CD8-positive, alpha-beta memory T cell (primary cell): ENCODE measurements around the gene HDAC1. TPM values are rescaled to one million over a fixed set of nuclear protein-coding genes. Genes with fewer than 3 reads are reported as not detected.
A peak's percentile ranks its signal among the peaks of the same experiment; 100 is the strongest.
"Not testable (repeated sequence)": the region's sequence is repeated elsewhere in the genome, so short reads cannot be mapped to it uniquely, and the experiment has no call there.

Experiments used
- CTCF ChIA-PET: fragments of 350-600 bp; sonication (Branson Sonifier 250); formaldehyde crosslinking; loops from one replicate; lab custom pipeline; 2021; ENCODE audit warnings: antibody characterized with exemption; lab: Charles Lee
- POLR2A ChIA-PET: fragments of 350-600 bp; sonication (Branson Sonifier 250); formaldehyde crosslinking; loops from one replicate; lab custom pipeline; 2021; ENCODE audit warnings: antibody characterized with exemption; lab: Charles Lee
- DNase-seq, 5 donors: peaks; one replicate each; pipeline versions ENCODE4 v3.0.0 to v3.0.0-alpha.2; 2020 to 2022; ENCODE audit warnings: mixed read lengths in 1 of 5
- H3K27ac ChIP-seq: one replicate; pipeline ENCODE4 v1.7.0; 2013; ENCODE audit warnings: low read depth, mild to moderate bottlenecking, low read length, moderate library complexity
- H3K27me3 ChIP-seq: 2 replicates; pipeline ENCODE4 v1.7.0; 2013; ENCODE audit warnings: low read length, mild to moderate bottlenecking; ENCODE audit not compliant: insufficient read depth, poor library complexity, severe bottlenecking
- H3K36me3 ChIP-seq: 2 replicates; pipeline ENCODE4 v1.7.0; 2013; ENCODE audit warnings: mild to moderate bottlenecking, low read length, moderate library complexity; ENCODE audit not compliant: insufficient read depth
- H3K4me1 ChIP-seq: 2 replicates; pipeline ENCODE4 v1.7.0; 2013; ENCODE audit warnings: mild to moderate bottlenecking, low read length, moderate library complexity; ENCODE audit not compliant: insufficient read depth
- H3K4me3 ChIP-seq: 2 replicates; pipeline ENCODE4 v1.7.0; 2013; ENCODE audit warnings: mild to moderate bottlenecking, low read length
- H3K9me3 ChIP-seq: 2 replicates; pipeline ENCODE4 v1.7.0; 2013; ENCODE audit warnings: mild to moderate bottlenecking, low read length
- H3K27ac Mint-ChIP-seq, 8 donors: one replicate each; pipeline ENCODE4 v1.8.0; 2020 to 2021; ENCODE audit warnings: mixed read lengths in 8 of 8, mild to moderate bottlenecking in 6 of 8, inconsistent platforms in 3 of 8, moderate library complexity in 3 of 8
- H3K27me3 Mint-ChIP-seq, 2 donors: one replicate each; pipeline ENCODE4 v1.8.0; 2020 to 2021; ENCODE audit warnings: mixed read lengths in 2 of 2, mild to moderate bottlenecking in 1 of 2, moderate library complexity in 1 of 2
- H3K36me3 Mint-ChIP-seq, 3 donors: one replicate each; pipeline ENCODE4 v1.8.0; 2020 to 2021; ENCODE audit warnings: mixed read lengths in 3 of 3, inconsistent platforms in 1 of 3, mild to moderate bottlenecking in 1 of 3
- H3K4me1 Mint-ChIP-seq, 3 donors: one replicate each; pipeline ENCODE4 v1.8.0; 2020 to 2021; ENCODE audit warnings: mixed read lengths in 3 of 3, inconsistent platforms in 1 of 3, mild to moderate bottlenecking in 1 of 3
- H3K4me3 Mint-ChIP-seq, 7 donors: one replicate each; pipeline ENCODE4 v1.8.0; 2020 to 2021; ENCODE audit warnings: mixed read lengths in 7 of 7, mild to moderate bottlenecking in 6 of 7, moderate library complexity in 4 of 7, inconsistent platforms in 2 of 7
- H3K9me3 Mint-ChIP-seq, 5 donors: one replicate each; pipeline ENCODE4 v1.8.0; 2020 to 2022; ENCODE audit warnings: mixed read lengths in 5 of 5, mild to moderate bottlenecking in 3 of 5, moderate library complexity in 2 of 5, inconsistent platforms in 1 of 5
- polyA plus RNA-seq: library from polyadenylated mRNA; unstranded; fragments of 300-500 nt; fragmentation: Illumina TruSeq; gene quantifications from one replicate; pipeline ENCODE4 v1.2.3, GENCODE V29; 2021
- total RNA-seq, 2 experiments: library from RNA; stranded (reverse); gene quantifications; one replicate each; pipeline ENCODE4 v1.2.3, GENCODE V29; 2021

The HDAC1 gene
- total and polyA plus RNA-seq, 3 experiments from 2014 or later = 164 to 180 (median 172) TPM

DNA sequence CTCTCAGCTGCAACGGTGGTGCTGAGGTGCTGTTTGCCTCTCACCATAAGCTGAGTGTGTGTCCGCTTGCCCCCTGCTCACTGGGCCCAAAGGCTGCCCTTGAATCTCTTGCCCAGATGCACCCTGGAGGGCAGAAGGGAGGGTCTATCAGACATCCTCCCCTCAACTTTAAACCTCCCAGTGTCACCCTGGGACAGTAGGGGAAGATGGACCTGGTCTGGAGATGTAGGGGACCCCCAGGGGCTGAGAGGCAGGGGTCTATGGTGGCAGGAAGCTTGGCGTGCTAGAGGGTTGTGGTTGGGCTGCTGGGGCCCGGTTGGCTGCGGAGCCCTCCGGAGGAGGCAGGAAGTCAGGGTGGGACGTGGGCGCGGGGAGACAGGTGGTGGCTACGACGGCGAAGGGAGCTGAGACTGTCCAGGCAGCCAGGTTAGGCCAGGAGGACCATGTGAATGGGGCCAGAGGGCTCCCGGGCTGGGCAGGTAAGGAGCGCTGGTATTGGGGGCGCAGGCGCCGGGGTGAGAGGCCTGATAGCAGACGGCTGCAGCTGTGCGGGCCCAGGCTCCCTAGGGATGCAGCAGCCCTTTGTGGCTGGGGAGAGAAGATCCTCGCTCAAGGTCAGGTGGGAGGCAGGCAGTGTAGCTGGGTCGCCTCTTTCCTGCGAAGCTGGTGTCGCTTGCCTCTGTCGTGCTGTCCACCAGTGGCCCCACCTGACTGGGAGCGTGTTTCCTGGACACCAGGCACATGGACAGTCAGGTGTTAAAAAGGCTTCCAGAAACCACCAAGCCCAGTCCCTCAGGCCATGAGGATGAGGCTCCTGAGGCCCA is 40.8 kb upstream of the HDAC1 start, which contains the start of gene LCK:
Gene LCK (plus strand): TSS at position 373 of the 824 bp plus-strand sequence. CDS start 23,065 bp downstream, outside the sequence.
- peaks cover 0 to 4% of the 10 kb centered on the region in 2 donors for H3K27me3 Mint-ChIP-seq
- peak within 1 kb of the TSS; percentile 96 to 100 (median 99) for H3K27ac Mint-ChIP-seq
- ChIA-PET CTCF (interaction anchor here (0.8 to 13.4 kb wide), 8 partner anchors 13 to 112 kb away, joined by 3 to 181 read pairs (median 14); partner anchors contain the start of gene HDAC1), POLR2A (interaction anchor here (0.6 to 3.1 kb wide), 11 partner anchors 9 to 325 kb away, joined by 3 to 31 read pairs (median 5); partner anchors contain the start of genes HDAC1 and KPNA6)
- H3K27me3 ChIP-seq = no peaks in the 10 kb centered on the region
- peak in 4 of 5 donors; percentile 50 to 76 (median 70) for DNase-seq
- H3K27ac ChIP-seq = peak within 1 kb of the TSS; percentile 85
- H3K9me3 ChIP-seq = no peaks in the 10 kb centered on the region
- H3K4me1 Mint-ChIP-seq = peaks cover 52 to 69% (median 53%) of the 10 kb centered on the region in 3 donors
- peaks cover 53% of the 10 kb centered on the region for H3K4me1 ChIP-seq
- H3K36me3 Mint-ChIP-seq = peaks cover 9 to 45% (median 12%) of the 10 kb centered on the region in 3 donors
- peak within 1 kb of the TSS; percentile 92 to 100 (median 98) for H3K4me3 Mint-ChIP-seq
- no peaks in the 10 kb centered on the region for H3K9me3 Mint-ChIP-seq
- H3K36me3 ChIP-seq = no peaks in the 10 kb centered on the region
- H3K4me3 ChIP-seq = peak within 1 kb of the TSS; percentile 91

DNA sequence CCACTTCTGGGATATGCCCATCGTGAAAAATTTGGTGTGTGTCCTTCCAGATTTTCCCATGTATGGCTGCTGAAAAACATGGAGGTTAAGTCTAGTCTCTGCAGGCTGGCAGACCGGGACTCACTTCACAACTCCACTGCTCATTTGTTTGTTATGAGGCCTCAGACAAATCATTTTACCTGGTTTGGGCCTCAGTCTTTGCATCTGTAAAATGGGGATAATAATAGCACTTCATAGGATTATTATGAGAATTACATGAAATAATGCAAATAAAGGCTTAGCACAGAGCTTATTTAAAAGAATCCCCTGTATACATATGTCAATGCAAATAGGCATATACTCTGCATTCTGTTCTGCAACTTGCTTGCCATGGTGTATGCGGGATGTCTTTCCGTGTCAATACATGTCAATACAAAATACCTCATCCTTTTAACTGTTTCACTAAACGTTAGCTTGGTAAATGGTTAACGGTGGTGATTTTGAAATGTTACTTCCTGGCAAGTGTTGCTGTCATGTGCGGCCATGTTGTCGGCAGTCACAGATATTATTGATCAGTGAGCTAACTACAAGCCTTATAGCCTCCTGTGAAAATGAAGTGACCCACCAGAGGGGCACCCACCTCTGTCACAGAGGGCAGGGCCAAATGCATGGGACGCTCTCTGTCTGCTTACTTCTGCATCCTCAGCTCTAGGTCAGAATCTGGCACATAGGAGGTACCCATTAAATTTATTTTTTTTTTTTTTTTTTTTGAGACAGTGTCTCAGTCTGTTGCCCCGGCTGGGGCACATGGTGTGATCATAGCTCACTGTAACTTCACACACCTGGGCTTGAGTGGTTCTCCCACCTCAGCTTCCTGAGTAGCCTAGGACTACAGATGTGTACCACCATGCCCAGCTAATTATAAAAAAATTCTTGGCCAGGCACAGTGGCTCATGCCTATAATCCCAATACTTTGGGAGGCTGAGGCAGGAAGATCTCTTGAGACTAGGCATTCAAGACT is 36.5 kb upstream of the HDAC1 start:
- no peaks in the 10 kb centered on the region for H3K9me3 Mint-ChIP-seq
- ChIA-PET POLR2A (interaction anchor here (0.6 to 3.4 kb wide), 11 partner anchors 9 to 139 kb away, joined by 3 to 21 read pairs (median 4); partner anchors contain the start of gene BSDC1), CTCF (interaction anchor here (0.8 to 16.9 kb wide), 8 partner anchors 3 to 81 kb away, joined by 3 to 181 read pairs (median 6); partner anchors contain the start of genes FAM167B, LCK and MARCKSL1)
- Histone ChIP-seq H3K4me3 (peak overlapping the region; percentile 60), H3K27me3 (no peaks in the 10 kb centered on the region), H3K4me1 (peaks cover 47% of the 10 kb centered on the region), H3K9me3 (no peaks in the 10 kb centered on the region), H3K36me3 (no peaks in the 10 kb centered on the region), H3K27ac (no peak overlapping the region)
- H3K4me3 Mint-ChIP-seq = peak overlapping the region; percentile 88 to 100 (median 96)
- H3K36me3 Mint-ChIP-seq = peaks cover 9 to 66% (median 20%) of the 10 kb centered on the region in 3 donors
- peaks cover 0 to 2% of the 10 kb centered on the region in 2 donors for H3K27me3 Mint-ChIP-seq
- peaks cover 51 to 65% (median 56%) of the 10 kb centered on the region in 3 donors for H3K4me1 Mint-ChIP-seq
- peak in 1 of 5 donors; percentile 56 for DNase-seq
- peak overlapping the region; percentile 76 to 100 (median 92) for H3K27ac Mint-ChIP-seq

DNA sequence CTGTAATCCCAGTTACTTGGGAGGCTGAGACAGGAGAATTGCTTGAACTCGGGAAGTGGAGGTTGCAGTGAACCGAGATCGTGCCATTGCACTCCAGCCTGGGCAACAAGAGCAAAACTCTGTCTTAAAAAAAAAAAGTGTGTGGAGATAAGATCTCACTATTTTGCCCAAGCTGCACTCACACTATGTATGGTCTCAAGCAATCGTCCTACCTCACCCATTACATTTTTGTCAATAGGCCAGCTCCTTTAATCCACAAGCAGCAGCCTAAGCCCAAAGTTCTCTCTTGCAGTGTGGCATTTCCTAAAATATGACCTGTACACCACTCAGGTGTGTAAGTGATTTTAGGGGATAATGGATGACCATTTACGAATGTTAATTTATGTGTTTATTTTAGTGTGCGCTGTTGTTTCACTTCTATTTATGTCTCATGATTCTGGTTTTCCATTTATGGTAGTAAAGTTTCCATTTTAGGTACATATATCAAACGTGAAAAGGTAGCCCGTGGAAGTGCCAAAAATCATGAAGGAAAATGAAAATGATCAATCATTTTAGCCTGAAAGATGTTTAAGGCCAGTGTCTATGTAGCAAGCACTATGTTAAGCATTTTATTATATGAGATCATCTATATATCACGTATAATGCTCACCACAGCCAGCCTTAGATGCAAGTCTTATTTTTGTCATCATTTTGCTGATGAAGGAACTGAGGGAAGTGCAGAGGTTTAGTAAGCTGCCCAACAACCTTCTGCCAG is 35.2 kb upstream of the HDAC1 start:
- Mint-ChIP-seq H3K27me3 (peaks cover 0 to 2% of the 10 kb centered on the region in 2 donors), H3K27ac (peak overlapping the region; percentile 85 to 99 (median 95)), H3K4me1 (peaks cover 48 to 63% (median 56%) of the 10 kb centered on the region in 3 donors), H3K4me3 (peak overlapping the region; percentile 71 to 91 (median 84)), H3K36me3 (peaks cover 12 to 59% (median 23%) of the 10 kb centered on the region in 3 donors), H3K9me3 (no peaks in the 10 kb centered on the region)
- no peaks in the 10 kb centered on the region for H3K27me3 ChIP-seq
- no peaks in the 10 kb centered on the region for H3K9me3 ChIP-seq
- ChIA-PET CTCF (interaction anchor here (0.9 to 16.9 kb wide), 5 partner anchors 4 to 41 kb away, joined by 3 to 181 read pairs (median 8); partner anchors contain the start of genes FAM167B and LCK), POLR2A (interaction anchor here (1.0 to 1.3 kb wide), 2 partner anchors 14 to 35 kb away, joined by 3 to 4 read pairs; no protein-coding TSS in a partner anchor)
- DNase-seq = peak in 1 of 5 donors; percentile 47
- H3K4me3 ChIP-seq = peak overlapping the region; percentile 48
- peaks cover 46% of the 10 kb centered on the region for H3K4me1 ChIP-seq
- H3K36me3 ChIP-seq = no peaks in the 10 kb centered on the region
- H3K27ac ChIP-seq = peak overlapping the region; percentile 28

DNA sequence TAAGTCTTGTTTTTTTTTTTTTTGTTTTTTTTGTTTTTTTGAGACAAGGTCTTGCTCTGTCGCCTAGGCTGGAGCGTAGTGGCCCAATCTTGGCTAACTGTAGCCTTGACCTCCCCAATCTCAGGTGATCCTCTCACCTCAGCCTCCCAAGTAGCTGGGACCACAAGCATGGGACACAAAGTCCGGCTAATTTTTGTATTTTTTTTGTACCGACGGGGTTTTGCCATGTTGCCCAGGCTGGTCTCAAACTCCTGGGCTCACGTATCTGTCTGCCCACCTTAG is 34.7 kb upstream of the HDAC1 start:
- H3K4me1 Mint-ChIP-seq = peaks cover 48 to 63% (median 60%) of the 10 kb centered on the region in 3 donors
- ChIA-PET CTCF (interaction anchor here (0.9 to 16.9 kb wide), 3 partner anchors 5 to 16 kb away, joined by 3 to 181 read pairs (median 181); partner anchors contain the start of genes FAM167B and LCK), POLR2A (interaction anchor here (1.3 kb wide), 1 partner anchor 34 kb away, joined by 4 read pairs; no protein-coding TSS in a partner anchor)
- Histone ChIP-seq H3K4me3 (peak overlapping the region; percentile 48), H3K27me3 (no peaks in the 10 kb centered on the region), H3K36me3 (no peaks in the 10 kb centered on the region), H3K9me3 (no peaks in the 10 kb centered on the region), H3K27ac (no peak overlapping the region), H3K4me1 (peaks cover 46% of the 10 kb centered on the region)
- H3K9me3 Mint-ChIP-seq = no peaks in the 10 kb centered on the region
- H3K4me3 Mint-ChIP-seq = peak overlapping the region; percentile 71 to 91 (median 84)
- H3K27ac Mint-ChIP-seq = peak overlapping the region; percentile 85 to 99 (median 95)
- DNase-seq = no peak
- H3K36me3 Mint-ChIP-seq = peaks cover 12 to 54% (median 20%) of the 10 kb centered on the region in 3 donors
- no peaks in the 10 kb centered on the region for H3K27me3 Mint-ChIP-seq

DNA sequence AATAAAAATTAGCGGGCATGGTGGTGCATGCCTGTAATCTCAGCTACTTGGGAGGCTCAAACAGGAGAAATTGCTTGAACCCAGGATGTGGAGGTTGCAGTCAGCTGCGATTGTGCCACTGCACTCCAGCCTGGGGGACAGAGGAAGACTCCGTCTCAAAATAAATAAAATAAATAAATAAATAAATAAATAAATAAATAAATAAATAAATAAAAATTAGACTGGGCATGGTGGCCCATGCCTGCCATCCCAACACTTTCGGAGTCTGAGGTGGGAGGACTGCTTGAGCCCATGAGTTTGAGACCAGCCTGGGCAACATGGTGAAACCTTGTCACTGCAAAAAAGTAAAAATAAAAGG is 28.7 kb upstream of the HDAC1 start:
- H3K4me3 ChIP-seq, DNase-seq, H3K27me3 ChIP-seq, H3K27me3 Mint-ChIP-seq, H3K9me3 Mint-ChIP-seq, H3K36me3 ChIP-seq, H3K27ac ChIP-seq, H3K9me3 ChIP-seq: not testable (repeated sequence)
- H3K4me3 Mint-ChIP-seq = peak overlapping the region in 4 of 7 donors; percentile 54 to 85 (median 74)
- POLR2A ChIA-PET = interaction anchor here (0.6 to 3.1 kb wide), 4 partner anchors 9 to 23 kb away, joined by 3 to 21 read pairs (median 10); partner anchors contain the start of genes FAM167B and LCK
- H3K4me1 Mint-ChIP-seq = peaks cover 47 to 66% (median 62%) of the 10 kb centered on the region in 3 donors
- peaks cover 3 to 40% (median 12%) of the 10 kb centered on the region in 3 donors for H3K36me3 Mint-ChIP-seq
- H3K4me1 ChIP-seq = peaks cover 68% of the 10 kb centered on the region
- peak overlapping the region in 7 of 8 donors; percentile 81 to 98 (median 90) for H3K27ac Mint-ChIP-seq
- CTCF ChIA-PET = interaction anchor here (0.8 to 16.9 kb wide), 2 partner anchors 11 to 23 kb away, joined by 3 to 181 read pairs; partner anchors contain the start of genes FAM167B and LCK

DNA sequence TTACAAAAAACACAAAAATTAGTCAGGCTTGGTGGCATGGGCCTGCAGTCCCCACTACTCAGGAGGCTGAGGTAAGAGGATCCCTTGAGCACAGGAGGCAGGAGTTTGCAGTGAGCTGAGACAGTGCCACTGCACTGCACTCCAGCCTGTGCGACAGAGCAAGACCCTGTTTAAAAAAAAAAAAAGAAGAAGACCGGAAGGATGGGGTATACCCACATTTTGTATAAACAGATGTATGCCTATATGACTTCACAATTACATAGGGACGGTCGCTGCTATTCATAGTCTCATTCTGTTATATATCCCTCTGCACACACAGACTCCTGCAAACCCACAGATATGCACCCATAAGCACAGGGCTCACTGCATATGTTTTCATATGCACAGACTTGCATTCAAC is 28.1 kb upstream of the HDAC1 start:
- POLR2A ChIA-PET = interaction anchor here (0.6 to 3.1 kb wide), 3 partner anchors 9 to 17 kb away, joined by 3 to 21 read pairs (median 18); partner anchors contain the start of genes FAM167B and LCK
- peaks cover 63% of the 10 kb centered on the region for H3K4me1 ChIP-seq
- no peaks in the 10 kb centered on the region for H3K9me3 Mint-ChIP-seq
- H3K27ac Mint-ChIP-seq = peak overlapping the region; percentile 81 to 98 (median 93)
- no peaks in the 10 kb centered on the region for H3K27me3 ChIP-seq
- H3K4me1 Mint-ChIP-seq = peaks cover 46 to 64% (median 62%) of the 10 kb centered on the region in 3 donors
- H3K4me3 ChIP-seq = peak overlapping the region; percentile 49
- no peak overlapping the region for H3K27ac ChIP-seq
- H3K36me3 Mint-ChIP-seq = peaks cover 3 to 39% (median 12%) of the 10 kb centered on the region in 3 donors
- peak overlapping the region; percentile 15 to 85 (median 77) for H3K4me3 Mint-ChIP-seq
- H3K9me3 ChIP-seq = no peaks in the 10 kb centered on the region
- CTCF ChIA-PET = interaction anchor here (1.9 to 16.9 kb wide), 2 partner anchors 11 to 23 kb away, joined by 7 to 181 read pairs; partner anchors contain the start of genes FAM167B and LCK
- peak in 3 of 5 donors; percentile 50 to 71 (median 56) for DNase-seq
- peaks cover 3% of the 10 kb centered on the region for H3K36me3 ChIP-seq
- no peaks in the 10 kb centered on the region for H3K27me3 Mint-ChIP-seq
